HepG2 (cell line): ENCODE measurements around the gene DSCAML1. TPM values are rescaled to one million over a fixed set of nuclear protein-coding genes. Genes with fewer than 3 reads are reported as not detected.
A peak's percentile ranks its signal among the peaks of the same experiment; 100 is the strongest.

Experiments
- ATAC-seq: fragments of 200-7000 bp; cut with Tn5 transposase; 3 replicates; pipeline ENCODE4 v1.9.1; 2020; ENCODE audit warnings: mild to moderate bottlenecking, moderate library complexity
- BruUV-seq: library from RNA; stranded (reverse); fragments of 400-500 nt; replicated peaks from 2 replicates; lab custom pipeline; 2021; lab: Mats Ljungman, UMichigan
- CTCF ChIA-PET: fragments of 300-600 bp; formaldehyde crosslinking; extraction: SDS; loops from one replicate; lab custom pipeline; 2021; ENCODE audit warnings: low total read pairs, inconsistent platforms, low intra/inter-chr PET ratio; lab: Yijun Ruan, JAX
- POLR2A ChIA-PET: fragments of 350-600 bp; sonication (Branson Sonifier 250); formaldehyde crosslinking; loops from one replicate; lab custom pipeline; 2020; ENCODE audit warnings: antibody characterized with exemption, inconsistent platforms; lab: Yijun Ruan, JAX
- DNase-seq: peaks from one replicate; pipeline ENCODE4 v3.0.0-alpha.2; 2015; ENCODE audit warnings: low spot score
- FAIRE-seq: peaks from 3 replicates; lab custom pipeline; 2011; peaks lifted over from hg19 to GRCh38; lab: Jason Lieb, UNC
- H2AFZ ChIP-seq: one replicate; pipeline ENCODE4 v1.6.1; 2011; ENCODE audit warnings: low read length, inconsistent platforms
- H3K27ac ChIP-seq: fragments of 300-600 bp; 3 replicates; pipeline ENCODE4 v1.8.0; 2011; ENCODE audit warnings: mixed run types, mild to moderate bottlenecking, mixed read lengths, low read length, inconsistent platforms; ENCODE audit not compliant: insufficient read depth; ENCODE audit errors: extremely low read length
- H3K27me3 ChIP-seq, 2 experiments: fragments of 200-600 bp in 1 of 2; 2 replicates in 1 of 2; 3 replicates in 1 of 2; pipeline versions ENCODE4 v1.6.0 to v1.8.0; 2011; ENCODE audit warnings: low read length in 2 of 2, mild to moderate bottlenecking in 2 of 2, moderate library complexity in 2 of 2, inconsistent platforms in 1 of 2; ENCODE audit not compliant: insufficient read depth in 2 of 2, control insufficient read depth in 1 of 2
- H3K36me3 ChIP-seq, 2 experiments: fragments of 200-600 bp in 1 of 2; replicated peaks in 1 of 2; 2 replicates in 1 of 2; 3 replicates in 1 of 2; pipeline versions ENCODE4 v1.5.1 to v1.8.0; 2011; ENCODE audit warnings: low read length in 2 of 2, inconsistent platforms in 1 of 2; ENCODE audit not compliant: insufficient read depth in 2 of 2, control insufficient read depth in 1 of 2
- H3K4me1 ChIP-seq: 2 replicates; pipeline ENCODE4 v1.5.1; 2012; ENCODE audit warnings: low read length, inconsistent platforms; ENCODE audit not compliant: insufficient read depth
- H3K4me2 ChIP-seq: 2 replicates; pipeline ENCODE4 v1.6.0; 2011; ENCODE audit warnings: low read depth, low read length, inconsistent platforms
- H3K4me3 ChIP-seq, 3 experiments: fragments of 200-600 bp in 1 of 3; sonication (generic), shearing (Covaris generic) in 1 of 3; replicated peaks in 1 of 3; 2 replicates each; pipeline ENCODE4 v1.5.1; 2011 to 2016; ENCODE audit warnings: low read length in 3 of 3, inconsistent platforms in 2 of 3, low read depth in 2 of 3, mild to moderate bottlenecking in 2 of 3, control low read depth in 1 of 3, mixed read lengths in 1 of 3; ENCODE audit not compliant: insufficient read depth in 1 of 3
- H3K79me2 ChIP-seq: one replicate; pipeline ENCODE4 v1.6.1; 2011; ENCODE audit warnings: low read length, inconsistent platforms; ENCODE audit not compliant: insufficient read depth
- H3K9ac ChIP-seq: 2 replicates; pipeline ENCODE4 v1.6.0; 2011; ENCODE audit warnings: mild to moderate bottlenecking, low read depth, low read length, inconsistent platforms; ENCODE audit not compliant: insufficient read depth
- H3K9me3 ChIP-seq: 2 replicates; pipeline ENCODE4 v1.5.1; 2012; ENCODE audit warnings: mild to moderate bottlenecking, low read length
- H4K20me1 ChIP-seq: 2 replicates; pipeline ENCODE4 v1.6.0; 2011; ENCODE audit warnings: inconsistent platforms, mild to moderate bottlenecking, low read length, moderate library complexity; ENCODE audit not compliant: insufficient read depth
- AGO2 ChIP-seq: fragments of 200-400 bp; formaldehyde crosslinking; optimal IDR thresholded peaks from 2 replicates; pipeline ENCODE3; 2017; ENCODE audit warnings: mild to moderate bottlenecking, low read depth, low read length, moderate library complexity
- DDIT3 ChIP-seq: sonication (generic); formaldehyde crosslinking; IDR thresholded peaks from 2 replicates; pipeline ENCODE4 v1.4.0; 2020; ENCODE audit warnings: mild to moderate bottlenecking, missing genetic modification reagents
- GTF2F1 ChIP-seq: fragments of 150-350 bp; IDR thresholded peaks from 2 replicates; pipeline ENCODE4 v1.6.1; 2014; ENCODE audit warnings: low read length
- GZF1 ChIP-seq: sonication (generic); formaldehyde crosslinking; IDR thresholded peaks from 2 replicates; pipeline ENCODE4 v1.5.1; 2020; ENCODE audit warnings: mild to moderate bottlenecking, missing genetic modification reagents
- KLF16 ChIP-seq, 2 experiments: sonication (generic) in 1 of 2; formaldehyde crosslinking in 1 of 2; IDR thresholded peaks; 2 replicates each; pipeline versions ENCODE4 v1.6.1 to v1.8.0; 2016 to 2023; ENCODE audit warnings: missing genetic modification reagents in 2 of 2, missing compliant biosample characterization in 1 of 2
- MTA3 ChIP-seq: sonication (generic); formaldehyde crosslinking; IDR thresholded peaks from 2 replicates; pipeline ENCODE4 v1.4.0; 2020; ENCODE audit warnings: missing genetic modification reagents
- PHB2 ChIP-seq: fragments of 450-650 bp; IDR thresholded peaks from 2 replicates; pipeline ENCODE4 v1.6.1; 2018; ENCODE audit not compliant: partially characterized antibody
- PITX1 ChIP-seq: sonication (generic); formaldehyde crosslinking; IDR thresholded peaks from 2 replicates; pipeline ENCODE4 v1.5.1; 2020; ENCODE audit warnings: mild to moderate bottlenecking, missing genetic modification reagents
- ZNF446 ChIP-seq: sonication (generic); formaldehyde crosslinking; IDR thresholded peaks from 2 replicates; pipeline ENCODE4 v1.5.0; 2020; ENCODE audit warnings: mild to moderate bottlenecking, missing genetic modification reagents
- ZNF772 ChIP-seq: sonication (generic); formaldehyde crosslinking; IDR thresholded peaks from 2 replicates; pipeline ENCODE4 v1.5.0; 2020; ENCODE audit warnings: mild to moderate bottlenecking, missing genetic modification reagents
- WGBS: methylation state at CpG from one replicate; pipeline ENCODE4 v1.1.6; 2017; ENCODE audit warnings: low lambda C conversion rate; 5-methylcytosine and 5-hydroxymethylcytosine counted together
- in situ Hi-C: cut with HindIII; loops from 2 replicates; pipeline ENCODE4 v1.10.0; 2017; ENCODE audit warnings: low pct_unique_long_range_greater_than_20kb; ENCODE audit not compliant: extremely low pct_ligation_motif_present
- intact Hi-C: fragments of 100-400 bp; cut with micrococcal nuclease; formaldehyde crosslinking; loops from one replicate; pipeline ENCODE4 v1.10.0; 2022; ENCODE audit not compliant: unreplicated experiment
- polyA plus RNA-seq, 8 experiments: library from polyadenylated mRNA; depleted of rRNA in 3 of 8; stranded (reverse) in 7 of 8; unstranded in 1 of 8; fragments of >200 nt; fragmentation: Illumina TruSeq in 4 of 8; extraction: Trizol in 4 of 8; gene quantifications; 2 replicates each; pipeline versions ENCODE4 v1.2.1 to v1.2.3, GENCODE V29; 2011 to 2016; ENCODE audit warnings: low read depth in 4 of 8, missing spikeins in 1 of 8, mixed read lengths in 1 of 8; ENCODE audit not compliant: insufficient read depth in 1 of 8
- total RNA-seq, 5 experiments: library from RNA; depleted of rRNA; stranded (reverse); fragments of >200 nt; fragmentation: Illumina TruSeq; extraction: Trizol; gene quantifications; 2 replicates each; pipeline ENCODE4 v1.2.3, GENCODE V29; 2016; ENCODE audit warnings: low read depth in 1 of 5
- TF ChIP-seq, protein P1 (sequence below): sonication (generic); formaldehyde crosslinking; IDR thresholded peaks from 2 replicates; pipeline ENCODE4 v1.4.0; 2020; ENCODE audit warnings: mild to moderate bottlenecking, missing genetic modification reagents

The DSCAML1 gene
- total and polyA plus RNA-seq, 2 of the 13 experiments (the other 11 are each of a cell fraction or from before 2014, with no cell fraction given) = 0.29 to 0.40 TPM

DNA sequence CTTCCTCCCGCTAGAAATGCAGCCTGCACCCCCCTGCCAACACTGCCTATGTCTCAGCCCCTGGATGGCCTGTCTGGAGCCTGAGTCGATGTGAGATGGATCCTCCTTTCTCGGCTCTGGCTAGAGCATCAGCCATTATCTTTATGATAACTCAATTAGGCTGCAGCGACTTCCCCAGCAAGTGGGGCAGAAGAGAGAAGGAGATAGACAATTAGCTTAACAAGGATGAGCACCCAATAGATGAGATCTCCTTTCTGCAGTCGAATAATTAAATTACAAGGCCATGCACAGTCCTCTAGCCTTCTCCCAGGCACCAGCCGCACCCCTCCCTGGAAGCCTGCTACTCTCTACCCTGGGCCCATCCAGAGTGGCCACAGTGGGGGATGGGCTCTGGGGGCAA lies 290.0 kb downstream of the DSCAML1 start:
- Histone ChIP-seq H3K4me2 (no peak overlapping the region), H3K4me3 (no peak overlapping the region), H3K79me2 (no peaks in the 10 kb centered on the region), H3K27me3 (peaks cover 0 to 8% of the 10 kb centered on the region in 2 experiments; a peak in 3 of 5 replicates), H2AFZ (no peak overlapping the region), H3K9me3 (no peaks in the 10 kb centered on the region), H3K27ac (no peak overlapping the region), H3K36me3 (no peaks in the 10 kb centered on the region), H4K20me1 (no peaks in the 10 kb centered on the region), H3K4me1 (peaks cover 15% of the 10 kb centered on the region), H3K9ac (no peak overlapping the region)
- ChIA-PET POLR2A (no interaction called here), CTCF (no interaction called here)
- in situ Hi-C loops (no loop called here), intact Hi-C loops (no loop called here)
- WGBS = 36% methylated on average over 4 of the region's 6 CpGs
- DNase-seq (no peak), ATAC-seq (no peak), FAIRE-seq (no peak)
- TF ChIP-seq PHB2 = no peak
- no peak for TF ChIP-seq GTF2F1
- TF ChIP-seq PITX1 (CRISPR knock-in tag) = no peak
- BruUV-seq = no TSS peak

DNA sequence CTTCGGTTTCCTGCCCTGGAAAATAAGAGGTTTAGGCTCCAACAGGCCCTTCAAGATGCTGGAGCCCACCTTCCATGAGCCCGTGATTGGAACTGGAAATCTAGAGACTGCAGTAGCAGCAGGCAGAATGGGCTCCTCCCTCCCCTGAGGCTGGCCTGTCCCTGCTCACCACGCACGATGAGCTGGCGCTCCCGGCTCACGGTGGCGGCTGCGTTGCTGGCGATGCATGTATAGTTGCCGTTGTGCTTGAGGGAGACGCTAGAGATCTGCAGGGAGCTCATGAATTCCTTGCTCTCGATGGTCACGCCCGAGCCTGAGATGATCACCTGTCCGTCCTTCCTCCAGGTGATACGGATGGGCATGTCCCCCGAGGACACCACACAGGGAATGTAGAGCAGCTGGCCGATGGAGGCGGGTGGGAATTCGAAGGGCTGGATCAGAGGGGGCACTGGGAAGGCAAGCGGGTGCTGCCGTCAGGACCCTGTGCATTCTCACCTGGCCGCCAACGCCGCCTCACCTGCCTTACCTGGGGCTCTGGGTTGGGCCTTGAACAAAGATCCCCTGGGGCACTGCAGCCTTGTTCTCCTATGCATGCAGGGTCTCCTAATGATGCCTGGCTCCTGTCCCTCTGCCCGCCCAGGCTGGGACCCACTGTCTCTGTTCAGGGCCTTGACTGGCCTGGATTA lies 291.6 kb downstream of the DSCAML1 start:
- Histone ChIP-seq H3K4me1 (no peaks in the 10 kb centered on the region), H3K9me3 (no peaks in the 10 kb centered on the region), H2AFZ (no peak overlapping the region), H3K79me2 (no peaks in the 10 kb centered on the region), H3K9ac (no peak overlapping the region), H3K27me3 (peaks cover 0 to 8% of the 10 kb centered on the region in 2 experiments; a peak in 3 of 5 replicates), H3K36me3 (no peaks in the 10 kb centered on the region), H3K27ac (no peak overlapping the region), H4K20me1 (no peaks in the 10 kb centered on the region), H3K4me2 (no peak overlapping the region), H3K4me3 (no peak overlapping the region)
- DNase-seq (no peak), FAIRE-seq (no peak), ATAC-seq (no peak)
- ChIA-PET POLR2A (no interaction called here), CTCF (no interaction called here)
- 67% methylated on average over 3 of the region's 27 CpGs for WGBS
- intact Hi-C loops = no loop called here
- in situ Hi-C loops = no loop called here
- no TSS peak for BruUV-seq
- TF ChIP-seq ZNF772 (CRISPR knock-in tag) (no peak), MTA3 (no peak), KLF16 (CRISPR knock-in tag; IDR thresholded peaks at IDR 0.05) (no peak), AGO2 (peak; percentile 23), GZF1 (no peak), ZNF446 (no peak), DDIT3 (no peak)
- TF ChIP-seq, protein P1, sequence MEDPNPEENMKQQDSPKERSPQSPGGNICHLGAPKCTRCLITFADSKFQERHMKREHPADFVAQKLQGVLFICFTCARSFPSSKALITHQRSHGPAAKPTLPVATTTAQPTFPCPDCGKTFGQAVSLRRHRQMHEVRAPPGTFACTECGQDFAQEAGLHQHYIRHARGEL (CRISPR knock-in tag) = no peak
